Iris pigment epithelial cell (primary cell): ENCODE data around the gene CGNL1.
A peak's percentile ranks its signal among the peaks of the same experiment; 100 is the strongest.

ENCODE experiments used
- DNase-seq: peaks from one replicate; pipeline ENCODE4 v3.0.0-alpha.2; 2011; ENCODE audit warnings: low read depth

CGNL1 gene

GRCh38 chr15:57385923-57386390 is 9.7 kb downstream of the CGNL1 start:
- DNase-seq: no peak

DNA sequence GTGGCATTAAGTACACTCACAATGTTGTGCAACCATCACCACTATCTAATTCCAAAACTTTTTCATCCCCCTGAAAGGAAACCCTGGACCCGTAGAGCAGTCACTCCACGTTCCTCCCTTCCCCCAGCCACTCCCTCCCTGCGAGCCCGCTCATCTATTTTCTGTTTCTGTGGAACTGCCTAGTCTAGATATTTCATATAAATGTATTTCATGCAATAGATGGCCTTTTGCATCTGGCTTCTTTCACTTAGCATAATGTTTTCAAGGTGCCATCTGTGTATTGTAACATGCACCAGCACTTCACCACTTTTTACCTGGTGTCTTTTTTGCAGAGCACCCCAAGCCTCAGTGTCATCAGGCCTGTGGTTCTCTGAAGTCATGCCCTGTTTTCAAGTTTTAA is 10.7 kb downstream of the CGNL1 start:
- no peak for DNase-seq

GRCh38 chr15:57387564-57388076 is 11.3 kb downstream of the CGNL1 start:
- DNase-seq: no peak

DNA sequence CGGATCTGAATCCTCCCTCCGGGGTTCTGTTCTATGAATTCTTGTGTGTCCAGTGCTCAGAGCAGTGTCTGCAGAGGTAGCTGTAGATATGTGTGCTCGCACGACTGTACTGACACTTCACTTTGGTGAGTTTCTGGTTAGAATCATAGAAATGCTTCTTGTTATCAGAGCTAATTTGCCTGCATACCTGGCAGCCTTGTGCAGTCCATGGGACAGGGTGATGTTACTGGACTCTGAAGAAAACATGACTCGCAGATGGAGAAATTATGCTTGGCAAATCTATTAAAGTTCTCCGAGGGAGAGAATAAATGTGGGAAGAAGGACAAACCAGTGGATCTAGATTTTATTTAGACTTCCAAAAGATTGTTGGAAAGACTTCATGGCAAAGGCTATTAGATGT is 12.2 kb downstream of the CGNL1 start:
- DNase-seq: no peak

DNA sequence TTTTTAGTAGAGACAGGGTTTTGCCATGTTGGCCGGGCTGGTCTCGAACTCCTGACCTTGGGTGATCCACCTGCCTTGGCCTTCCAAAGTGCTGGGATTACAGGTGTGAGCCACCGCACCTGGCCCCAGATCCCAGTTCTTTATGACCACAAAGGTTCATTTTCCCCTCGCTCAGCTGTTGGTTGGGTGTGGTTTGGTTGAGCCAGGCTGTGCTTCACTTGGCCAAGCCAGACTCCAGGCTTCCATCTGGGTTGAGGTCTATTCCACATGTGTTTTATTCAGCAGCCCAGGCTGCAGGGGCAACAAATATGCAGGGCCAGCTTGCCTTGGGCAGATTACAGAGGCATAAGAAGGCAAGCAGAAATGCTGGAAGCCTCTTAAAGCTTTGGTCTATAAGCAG is 13.7 kb downstream of the CGNL1 start:
- DNase-seq: no peak

- no peak for DNase-seq
Measured at GRCh38 chr15:57390583-57390982, 14.3 kb downstream of the CGNL1 start.

DNA sequence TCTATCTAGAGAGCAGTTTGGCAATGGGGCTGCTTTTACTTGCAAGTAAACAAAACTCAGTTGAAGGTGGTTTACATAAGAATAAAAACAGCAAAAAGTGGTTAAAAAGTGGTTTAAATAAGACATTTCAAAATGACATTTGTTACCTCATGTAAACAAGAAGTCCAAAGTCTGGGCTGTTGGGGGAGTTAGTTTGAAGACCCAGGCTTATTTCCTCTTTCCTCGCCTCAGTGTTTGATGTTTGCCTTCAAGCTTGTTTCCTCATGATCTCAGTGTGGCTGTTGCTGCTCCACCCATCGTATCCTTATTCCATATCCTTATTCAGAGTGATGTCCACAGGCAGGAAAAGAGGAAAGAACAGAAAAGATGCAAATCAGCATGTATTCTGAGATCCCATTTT is 15.2 kb downstream of the CGNL1 start:
- no peak for DNase-seq

DNA sequence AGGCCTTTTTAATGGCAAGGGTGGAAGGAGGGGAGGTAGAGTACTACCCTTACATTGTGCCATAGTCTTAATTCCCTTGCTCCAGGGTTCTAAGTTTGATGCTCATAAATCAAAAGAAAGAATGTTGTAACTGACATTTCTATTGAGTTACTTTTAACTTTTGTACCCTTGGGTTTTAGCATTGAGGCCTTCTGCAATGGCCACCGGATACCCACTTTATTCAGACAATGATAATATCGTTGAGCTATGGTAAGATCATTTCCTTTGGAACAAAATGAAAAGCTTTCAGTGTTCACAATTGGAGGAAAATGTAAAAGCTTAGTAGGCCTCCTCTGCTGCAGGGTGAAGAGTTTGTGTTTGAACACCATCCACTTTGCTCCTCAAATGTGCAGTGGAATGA is 16.8 kb downstream of the CGNL1 start:
- no peak for DNase-seq

- DNase-seq: peak; percentile 93
Measured at GRCh38 chr15:57395292-57395691, 19.0 kb downstream of the CGNL1 start.

GRCh38 chr15:57398336-57398735 is 22.0 kb downstream of the CGNL1 start:
- DNase-seq: no peak

DNA sequence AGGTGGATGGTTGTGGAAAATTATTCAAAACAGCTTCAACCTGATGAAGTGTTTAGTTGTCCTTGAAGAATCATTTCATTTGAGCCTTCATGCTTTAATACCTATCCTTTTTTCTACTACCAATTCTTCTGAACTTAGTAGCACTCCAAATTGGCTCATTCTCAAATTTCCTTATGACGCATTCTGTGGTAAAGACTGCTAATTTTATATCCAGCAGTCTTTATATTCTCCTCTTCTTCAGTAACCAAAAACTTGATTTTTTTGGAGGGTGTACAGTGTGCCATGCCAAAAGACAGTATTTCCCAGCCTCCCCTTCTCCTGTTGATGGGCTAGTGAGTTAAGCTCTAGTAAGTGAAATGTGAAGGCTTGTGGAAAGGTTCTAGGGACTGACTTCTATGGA is 25.2 kb downstream of the CGNL1 start:
- no peak for DNase-seq

DNA sequence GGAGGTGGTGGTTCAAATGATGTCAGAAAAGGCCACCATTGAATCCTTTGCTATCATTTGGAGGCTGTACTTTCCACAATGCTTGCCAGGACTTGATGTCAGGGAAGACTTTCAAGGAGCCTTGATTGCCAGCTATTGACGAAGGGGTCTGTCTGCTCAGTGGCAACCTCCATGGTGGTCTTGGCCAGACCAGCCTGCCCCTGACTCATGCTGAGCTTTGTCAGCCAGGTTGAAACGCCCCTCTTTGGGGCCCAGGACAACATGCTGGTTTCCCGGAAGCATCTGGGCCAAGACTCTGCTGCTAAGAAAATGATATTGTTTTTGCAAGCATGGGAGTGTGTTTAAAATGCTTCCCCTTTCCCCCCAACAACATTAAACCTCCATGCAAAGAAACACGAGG is 26.7 kb downstream of the CGNL1 start:
- no peak for DNase-seq

DNA sequence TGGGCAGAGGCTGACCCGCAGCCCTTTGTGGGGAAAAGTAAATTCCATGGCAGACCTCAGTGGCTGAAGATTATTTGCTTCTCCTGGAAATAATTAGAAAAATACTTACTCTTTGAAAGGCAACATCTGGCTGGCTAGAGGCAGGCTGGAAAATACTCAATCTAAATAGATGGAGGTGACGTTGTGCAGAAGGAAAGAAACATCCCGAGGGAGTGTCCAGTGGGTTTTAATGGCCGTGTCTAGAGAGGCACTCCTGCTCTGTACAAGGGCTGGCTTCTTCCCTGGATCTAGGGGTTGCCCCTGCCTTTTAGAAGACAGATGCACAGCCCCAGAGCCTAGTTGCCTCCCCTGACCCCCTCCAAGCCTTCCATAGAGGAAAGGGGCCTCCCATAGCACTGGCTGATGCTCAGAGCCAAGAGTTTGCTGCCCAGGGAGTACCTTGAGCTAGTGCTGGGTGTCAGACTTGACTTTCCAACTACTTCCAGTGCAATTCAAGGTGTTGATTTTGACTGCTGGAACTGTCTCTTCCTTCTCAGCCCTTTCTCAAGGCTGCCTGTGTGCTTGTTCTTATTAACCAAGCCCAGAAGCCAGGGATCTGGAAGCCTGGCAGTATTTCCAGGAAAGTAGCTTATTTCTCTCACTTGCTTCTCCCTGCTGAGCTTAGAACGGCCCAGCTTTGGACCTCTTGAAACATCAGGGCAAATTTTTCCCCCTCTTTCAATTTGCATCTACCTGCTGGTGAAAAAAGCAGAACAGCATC is 27.4 kb downstream of the CGNL1 start:
- no peak for DNase-seq

DNA sequence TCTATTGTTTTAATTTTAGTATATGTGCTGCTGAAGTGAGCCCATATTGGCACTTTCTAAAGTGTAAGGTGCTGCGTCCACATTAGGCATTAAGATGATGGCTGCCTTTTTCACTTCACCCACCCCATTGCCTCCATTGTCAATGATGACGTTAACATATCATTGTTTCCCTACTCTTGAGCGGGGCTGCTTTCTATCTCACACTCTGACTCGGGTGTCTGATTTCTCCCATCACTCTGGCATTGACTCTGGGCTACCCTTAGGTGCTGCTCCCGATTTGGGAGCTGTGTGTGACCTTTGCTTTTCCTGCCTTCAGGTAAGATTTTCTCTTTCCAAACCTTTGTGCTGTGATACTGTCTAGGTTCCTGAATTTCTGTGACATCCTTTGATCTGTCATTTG is 28.8 kb downstream of the CGNL1 start:
- DNase-seq: no peak

DNA sequence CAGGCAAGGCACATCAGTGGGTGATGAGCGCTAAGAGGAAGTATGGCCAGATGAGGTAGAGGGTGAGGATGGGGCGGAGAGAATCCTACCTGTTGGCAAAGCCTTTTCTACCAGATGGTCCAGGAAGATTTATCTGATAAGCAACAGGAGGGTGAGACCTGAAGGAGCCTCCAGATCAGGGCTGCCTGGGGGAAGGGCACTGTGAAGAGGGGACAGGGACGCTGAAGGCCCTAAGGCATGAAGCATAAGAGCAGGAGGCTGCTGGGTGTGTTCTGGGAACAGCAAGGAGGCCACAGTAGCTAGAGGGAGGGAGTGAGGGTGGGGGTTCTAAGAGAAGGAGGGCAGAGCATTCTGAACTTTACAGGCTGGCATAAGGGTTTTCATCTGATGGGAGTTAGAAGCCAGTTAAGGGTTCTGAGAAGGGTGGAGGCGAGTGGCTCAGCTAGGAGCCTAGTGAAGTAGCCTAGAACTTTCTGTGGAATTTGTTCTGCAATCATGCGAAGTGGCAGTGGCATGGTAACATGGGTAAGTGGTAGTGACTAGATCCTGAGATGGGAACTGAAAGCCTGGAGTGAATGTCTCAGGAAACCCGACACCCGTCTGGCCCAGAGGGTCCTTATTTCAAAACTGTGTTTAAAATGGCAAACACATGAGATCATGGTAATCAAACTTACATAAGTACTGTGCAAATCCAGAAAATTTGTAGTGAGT is 29.9 kb downstream of the CGNL1 start:
- DNase-seq: peak; percentile 11

DNA sequence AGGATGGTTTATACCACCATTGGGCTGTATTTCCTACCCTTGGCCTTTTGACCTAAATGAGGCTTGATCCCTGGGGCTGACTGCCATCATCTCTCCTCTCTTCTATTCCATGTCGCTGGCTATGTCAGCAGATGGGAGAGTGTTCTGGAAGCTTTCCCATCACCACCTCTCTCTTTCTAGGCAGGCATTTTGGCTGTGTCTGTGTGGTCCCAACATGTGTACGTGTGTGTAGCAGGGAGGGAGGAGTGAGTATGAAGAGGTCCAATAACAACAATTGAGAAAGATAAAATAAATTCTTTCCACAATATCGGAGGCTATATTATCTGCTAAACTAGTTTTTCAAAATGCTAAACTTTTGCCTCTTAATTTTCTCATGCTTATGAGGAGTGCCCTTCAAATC is 34.1 kb downstream of the CGNL1 start:
- DNase-seq: no peak

GRCh38 chr15:57411945-57412768 is 35.9 kb downstream of the CGNL1 start:
- no peak for DNase-seq

- DNase-seq: no peak
Measured at GRCh38 chr15:57415602-57416001, 39.3 kb downstream of the CGNL1 start.

DNA sequence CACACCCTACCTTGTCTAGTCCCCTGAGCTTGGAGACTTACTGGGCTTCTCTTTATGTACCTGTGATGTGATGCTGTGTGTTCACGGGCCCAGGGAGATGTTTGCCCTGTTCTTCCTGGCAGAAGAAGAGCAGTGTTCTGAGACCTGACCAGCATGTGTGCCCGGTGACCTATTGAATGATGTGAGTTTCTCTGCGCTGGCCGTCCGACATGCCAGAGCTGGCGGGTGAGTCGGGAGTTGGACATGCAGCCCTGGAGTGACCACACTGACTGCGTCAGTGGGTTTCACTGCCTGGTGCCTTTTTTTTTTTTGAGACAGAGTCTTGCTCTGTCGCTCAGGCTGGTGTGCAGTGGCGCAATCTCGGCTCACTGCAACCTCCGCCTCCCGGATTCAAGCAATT is 42.3 kb downstream of the CGNL1 start:
- no peak for DNase-seq

GRCh38 chr15:57419335-57419734 is 43.0 kb downstream of the CGNL1 start:
- no peak for DNase-seq

DNA sequence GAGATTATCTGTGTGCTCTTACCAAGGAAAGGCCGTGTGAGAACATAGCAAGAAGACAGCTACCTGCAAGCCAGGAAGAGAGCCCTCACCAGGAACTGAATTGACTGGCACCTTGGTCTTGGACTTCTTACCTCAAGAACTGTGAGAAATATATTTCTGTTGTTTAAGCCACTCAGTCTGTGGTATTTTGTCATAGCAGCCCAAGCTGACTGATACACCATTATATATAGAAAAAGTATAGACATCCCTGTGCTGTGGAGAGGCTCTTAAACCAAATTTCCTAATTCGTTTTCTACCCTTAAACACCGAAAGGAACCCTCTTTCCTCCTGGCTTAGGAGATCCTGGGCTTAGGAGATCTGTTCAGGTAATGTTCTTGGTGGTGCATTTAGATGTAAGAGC is 44.8 kb downstream of the CGNL1 start:
- no peak for DNase-seq

DNA sequence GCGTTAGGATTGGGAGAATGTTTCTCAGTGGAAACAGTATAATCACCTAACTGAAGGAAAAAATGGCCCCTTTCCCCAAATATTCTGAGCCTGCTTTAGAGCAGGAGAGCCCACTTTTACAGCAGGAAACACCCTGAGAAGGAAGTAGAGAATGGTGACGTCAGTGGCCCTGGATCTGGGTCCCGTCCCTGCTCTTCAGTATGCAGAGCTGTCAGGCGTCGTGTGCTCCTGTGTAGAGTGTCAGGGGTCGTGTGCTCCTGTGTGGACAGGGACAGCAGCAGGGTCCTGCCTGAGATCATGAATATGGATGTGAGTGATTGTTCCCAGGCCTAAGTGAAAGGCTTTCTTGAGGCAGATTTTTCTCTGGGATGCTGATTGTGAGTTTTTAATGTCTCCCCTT is 45.2 kb downstream of the CGNL1 start:
- DNase-seq: no peak
